HepG2 (cell line): ENCODE data around the gene MFRP. TPM values are rescaled to one million over a fixed set of nuclear protein-coding genes. Genes with fewer than 3 reads are reported as not detected.

Experiments used
- CSRNP1 ChIP-seq: sonication (generic); formaldehyde crosslinking; IDR thresholded peaks from 2 replicates; pipeline ENCODE4 v1.8.1; 2023; ENCODE audit warnings: mild to moderate bottlenecking, missing genetic modification reagents
- IRF1 ChIP-seq: sonication (generic); formaldehyde crosslinking; IDR thresholded peaks from 2 replicates; pipeline ENCODE4 v1.4.0; 2020; ENCODE audit warnings: low read depth, mild to moderate bottlenecking, missing genetic modification reagents
- IRF9 ChIP-seq: sonication (generic); formaldehyde crosslinking; IDR thresholded peaks from 2 replicates; pipeline ENCODE4 v1.8.0; 2022; ENCODE audit warnings: missing genetic modification reagents, mild to moderate bottlenecking, borderline replicate concordance
- KDM3A ChIP-seq: IDR thresholded peaks from 2 replicates; pipeline ENCODE4 v1.6.1; 2018; ENCODE audit warnings: low read depth, missing compliant biosample characterization
- MAFK ChIP-seq, 2 experiments: IDR thresholded peaks in 1 of 2; conservative IDR thresholded peaks in 1 of 2; 2 replicates each; pipeline ENCODE4 v1.6.1; 2011; ENCODE audit warnings: improper control_type of control experiment in 2 of 2, low read length in 2 of 2
- PATZ1 ChIP-seq: sonication (generic); formaldehyde crosslinking; IDR thresholded peaks from 2 replicates; pipeline ENCODE4 v1.4.0; 2020; ENCODE audit warnings: missing genetic modification reagents
- TBX3 ChIP-seq: fragments of 450-650 bp; IDR thresholded peaks from 2 replicates; pipeline ENCODE4 v1.6.1; 2017; ENCODE audit warnings: antibody characterized with exemption, mild to moderate bottlenecking, inconsistent platforms, borderline replicate concordance
- ZNF17 ChIP-seq: sonication (generic); formaldehyde crosslinking; IDR thresholded peaks from 2 replicates; pipeline ENCODE4 v1.5.0; 2020; ENCODE audit warnings: mild to moderate bottlenecking, missing genetic modification reagents
- ZNF317 ChIP-seq: sonication (generic); formaldehyde crosslinking; IDR thresholded peaks from 2 replicates; pipeline ENCODE4 v1.5.0; 2020; ENCODE audit warnings: mild to moderate bottlenecking, missing genetic modification reagents
- ZNF33A ChIP-seq: sonication (generic); formaldehyde crosslinking; IDR thresholded peaks from 2 replicates; pipeline ENCODE4 v1.5.1; 2020; ENCODE audit warnings: missing genetic modification reagents, mild to moderate bottlenecking, moderate library complexity, borderline replicate concordance
- ZNF496 ChIP-seq: sonication (generic); formaldehyde crosslinking; IDR thresholded peaks from 2 replicates; pipeline ENCODE4 v1.8.1; 2023; ENCODE audit warnings: mild to moderate bottlenecking, moderate library complexity, missing genetic modification reagents; ENCODE audit not compliant: insufficient replicate concordance
- ZNF576 ChIP-seq: sonication (generic); formaldehyde crosslinking; IDR thresholded peaks from 2 replicates; pipeline ENCODE4 v1.4.0; 2020; ENCODE audit warnings: mild to moderate bottlenecking, missing genetic modification reagents
- ZNF605 ChIP-seq: sonication (generic); formaldehyde crosslinking; IDR thresholded peaks from 2 replicates; pipeline ENCODE4 v1.8.0; 2022; ENCODE audit warnings: mild to moderate bottlenecking, missing genetic modification reagents
- ZNF609 ChIP-seq: sonication (generic); formaldehyde crosslinking; IDR thresholded peaks from 2 replicates; pipeline ENCODE4 v1.4.0; 2020; ENCODE audit warnings: mild to moderate bottlenecking, missing genetic modification reagents, borderline replicate concordance
- ZNF652 ChIP-seq: IDR thresholded peaks from 2 replicates; pipeline ENCODE4 v1.6.1; 2016; ENCODE audit warnings: low read depth, borderline replicate concordance
- polyA plus RNA-seq, 8 experiments: library from polyadenylated mRNA; depleted of rRNA in 3 of 8; stranded (reverse) in 7 of 8; unstranded in 1 of 8; fragments of >200 nt; fragmentation: Illumina TruSeq in 4 of 8; extraction: Trizol in 4 of 8; gene quantifications; 2 replicates each; pipeline versions ENCODE4 v1.2.1 to v1.2.3, GENCODE V29; 2011 to 2016; ENCODE audit warnings: low read depth in 4 of 8, missing spikeins in 1 of 8, mixed read lengths in 1 of 8; ENCODE audit not compliant: insufficient read depth in 1 of 8
- total RNA-seq, 5 experiments: library from RNA; depleted of rRNA; stranded (reverse); fragments of >200 nt; fragmentation: Illumina TruSeq; extraction: Trizol; gene quantifications; 2 replicates each; pipeline ENCODE4 v1.2.3, GENCODE V29; 2016; ENCODE audit warnings: low read depth in 1 of 5

Gene MFRP
- total and polyA plus RNA-seq, 2 of the 13 experiments (the other 11 are each of a cell fraction or from before 2014, with no cell fraction given): not detected

- TF ChIP-seq ZNF609 (CRISPR knock-in tag): no peak; the same call in 1 of the 2 replicates
- TF ChIP-seq PATZ1: 0 out of 2 replicates have a peak, but pooled peaks have one; percentile 25
- no peak for TF ChIP-seq ZNF652 (CRISPR knock-in tag)
- no peak for TF ChIP-seq CSRNP1 (CRISPR knock-in tag)
- TF ChIP-seq ZNF576 (CRISPR knock-in tag): no peak
- no peak for TF ChIP-seq ZNF17 (CRISPR knock-in tag)
- no peak for TF ChIP-seq IRF9 (CRISPR knock-in tag)
- 0 out of 2 replicates have a peak, but pooled peaks have one; percentile 69 for TF ChIP-seq KDM3A (CRISPR knock-in tag)
- no peak for TF ChIP-seq MAFK (conservative IDR thresholded peaks at IDR 0.05 in 1 of 2, IDR thresholded peaks at IDR 0.05 in 1 of 2; ENCODE audit: low read length in 2 of 2)
- TF ChIP-seq IRF1 (CRISPR knock-in tag): no peak
- TF ChIP-seq ZNF605 (CRISPR knock-in tag): 0 out of 2 replicates have a peak, but pooled peaks have one; percentile 46
- TF ChIP-seq ZNF496 (CRISPR knock-in tag): no peak
- no peak for TF ChIP-seq TBX3
- no peak for TF ChIP-seq ZNF33A (CRISPR knock-in tag)
- TF ChIP-seq ZNF317 (CRISPR knock-in tag): peak; percentile 47; the same call in 1 of the 2 replicates
Observed at GRCh38 chr11:119373921-119374631, 27.6 kb upstream of the MFRP start (continued).
